Measurements from ENCODE around the gene FCRLA. TPM values are rescaled to one million over a fixed set of nuclear protein-coding genes. Genes with fewer than 3 reads are reported as not detected.
"Not testable (repeated sequence)": the region's sequence is repeated elsewhere in the genome, so short reads cannot be mapped to it uniquely, and the experiment has no call there.

The FCRLA gene
- total RNA-seq, 4 donors from 2014 or later = 0.62 TPM; not detected in 3

DNA sequence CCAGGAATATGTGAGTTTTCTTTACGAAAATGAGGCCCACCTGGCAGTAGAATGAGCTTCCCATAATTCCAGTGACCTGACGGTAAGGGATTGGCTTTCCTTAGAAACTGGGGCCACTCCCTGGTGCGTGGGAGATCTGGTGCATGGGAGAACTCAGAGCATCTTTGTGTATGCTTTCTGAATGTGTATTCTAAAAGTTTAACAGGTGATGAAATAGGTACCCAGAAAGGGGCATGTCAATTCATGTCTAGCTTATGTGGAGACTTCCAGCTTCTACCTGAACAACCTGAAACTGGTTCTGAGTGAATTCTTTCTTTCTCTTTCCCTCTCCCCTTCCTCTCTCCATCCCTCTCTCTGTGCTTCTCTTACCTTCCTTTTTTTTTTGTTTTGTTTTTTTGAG, 15.2 kb upstream of the FCRLA start:
- no peak for DNase-seq
- TF ChIP-seq POLR2A (IDR thresholded peaks at IDR 0.05) = no peak
- TF ChIP-seq CTCF (IDR thresholded peaks at IDR 0.05) = no peak
- intact Hi-C loops (cut with DNase I) = no loop called here
- WGBS, 2 donors = 26 to 59% methylated on average over 3 of the region's 3 CpGs
- Histone ChIP-seq H3K4me3 (no peak overlapping the region), H3K27ac (no peak overlapping the region), H3K9me3 (no peaks in the 10 kb centered on the region), H3K27me3 (peaks cover 0 to 52% (median 0%) of the 10 kb centered on the region in 4 donors), H3K36me3 (no peaks in the 10 kb centered on the region), H3K4me1 (no peaks in the 10 kb centered on the region)

GRCh38 chr1:161693020-161693712, 13.9 kb upstream of the FCRLA start:
- H3K4me1 ChIP-seq; H3K36me3 ChIP-seq; H3K9me3 ChIP-seq; H3K4me3 ChIP-seq; H3K27ac ChIP-seq; intact Hi-C loops (cut with DNase I); DNase-seq: not testable (repeated sequence)
- peaks cover 0 to 51% (median 0%) of the 10 kb centered on the region in 4 donors for H3K27me3 ChIP-seq
- 75 to 87% methylated on average over 5 to 10 of the region's 14 CpGs for WGBS, 2 donors

DNA sequence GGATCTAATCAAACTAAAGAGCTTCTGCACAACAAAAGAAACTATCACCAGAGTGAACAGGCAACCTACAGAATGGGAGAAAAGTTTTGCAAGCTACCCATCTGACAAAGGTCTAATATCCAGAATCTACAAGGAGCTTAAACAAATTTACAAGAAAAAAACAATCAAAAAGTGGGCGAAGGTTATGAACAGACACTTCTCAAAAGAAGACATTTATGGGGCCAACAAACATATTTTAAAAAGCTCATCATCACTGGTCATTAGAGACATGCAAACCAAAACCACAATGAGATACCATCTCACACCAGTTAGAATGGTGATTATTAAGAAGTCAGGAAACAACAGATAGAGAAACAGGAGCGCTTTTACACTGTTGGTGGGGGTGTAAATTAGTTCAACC, 8.7 kb upstream of the FCRLA start:
- peaks cover 0 to 23% (median 0%) of the 10 kb centered on the region in 4 donors for H3K27me3 ChIP-seq

GRCh38 chr1:161702250-161702649, 4.8 kb upstream of the FCRLA start:
- Histone ChIP-seq H3K9me3 (no peaks in the 10 kb centered on the region), H3K27me3 (peaks cover 0 to 8% (median 0%) of the 10 kb centered on the region in 4 donors), H3K27ac (no peak overlapping the region), H3K4me1 (no peaks in the 10 kb centered on the region), H3K4me3 (no peak overlapping the region), H3K36me3 (no peaks in the 10 kb centered on the region)
- TF ChIP-seq CTCF (IDR thresholded peaks at IDR 0.05) (no peak), POLR2A (IDR thresholded peaks at IDR 0.05) (no peak)
- intact Hi-C loops (cut with DNase I) = no loop called here
- WGBS, 2 donors = 52 to 71% methylated on average over 7 to 8 of the region's 8 CpGs
- DNase-seq = no peak

More for the DNA sequence above, 8.7 kb upstream of the FCRLA start:
- WGBS, 2 donors = 84 to 86% methylated on average over 2 of the region's 2 CpGs
- DNase-seq; H3K4me3 ChIP-seq; H3K9me3 ChIP-seq; H3K36me3 ChIP-seq; intact Hi-C loops (cut with DNase I); H3K4me1 ChIP-seq; H3K27ac ChIP-seq: not testable (repeated sequence)

DNA sequence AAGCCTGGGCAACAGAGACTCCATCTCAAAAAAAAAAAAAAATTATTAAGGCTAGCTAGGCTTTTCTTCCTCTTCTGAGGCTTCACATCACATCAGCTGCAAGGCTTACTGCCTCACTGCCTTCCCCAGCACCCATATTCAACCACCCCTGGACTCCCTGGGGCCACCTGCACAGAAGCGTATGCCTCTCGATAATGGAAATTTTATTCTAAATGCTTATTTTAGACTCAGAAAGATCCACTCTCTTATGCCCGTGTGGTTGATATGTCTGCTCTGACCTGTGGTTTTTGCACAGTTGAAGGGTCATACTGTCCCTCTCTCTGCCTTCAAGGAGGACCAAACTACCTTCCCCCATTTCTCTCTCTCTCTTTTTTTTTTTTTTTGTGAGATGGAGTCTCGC, 1.5 kb upstream of the FCRLA start:
- Histone ChIP-seq H3K36me3 (no peaks in the 10 kb centered on the region), H3K9me3 (no peaks in the 10 kb centered on the region), H3K4me1 (no peaks in the 10 kb centered on the region), H3K27ac (no peak overlapping the region), H3K4me3 (no peak overlapping the region), H3K27me3 (peaks cover 0 to 7% (median 0%) of the 10 kb centered on the region in 4 donors)
- 73 to 86% methylated on average over 4 of the region's 4 CpGs for WGBS, 2 donors
- no peak for TF ChIP-seq CTCF (IDR thresholded peaks at IDR 0.05)
- no peak for TF ChIP-seq POLR2A (IDR thresholded peaks at IDR 0.05)
- DNase-seq = no peak
- intact Hi-C loops (cut with DNase I) = no loop called here

GRCh38 chr1:161706113-161706481, 932 bp upstream of the FCRLA start:
- H3K27ac ChIP-seq = no peak overlapping the region
- no peaks in the 10 kb centered on the region for H3K4me1 ChIP-seq
- H3K36me3 ChIP-seq = no peaks in the 10 kb centered on the region
- intact Hi-C loops (cut with DNase I) = no loop called here
- H3K4me3 ChIP-seq = no peak overlapping the region
- H3K9me3 ChIP-seq = no peaks in the 10 kb centered on the region
- no peak for TF ChIP-seq POLR2A (IDR thresholded peaks at IDR 0.05)
- no peak for TF ChIP-seq CTCF (IDR thresholded peaks at IDR 0.05)
- 78 to 79% methylated on average over 3 of the region's 3 CpGs for WGBS, 2 donors
- H3K27me3 ChIP-seq = peaks cover 0 to 7% (median 0%) of the 10 kb centered on the region in 4 donors
- DNase-seq = no peak
